WTC11 (cell line): ENCODE measurements around the gene CCDC57. TPM values are rescaled to one million over a fixed set of nuclear protein-coding genes. Genes with fewer than 3 reads are reported as not detected.

Source experiments
- ATAC-seq: fragments of 200-7000 bp; cut with Tn5 transposase; 2 replicates; pipeline ENCODE4 v1.10.0; 2021; ENCODE audit warnings: mild to moderate bottlenecking, moderate library complexity
- CTCF ChIA-PET: fragments of 300-600 bp; sonication (Branson Sonifier 250); formaldehyde crosslinking; loops from one replicate; lab custom pipeline; 2021; ENCODE audit warnings: antibody characterized with exemption; lab: Charles Lee
- POLR2A ChIA-PET: fragments of 350-600 bp; sonication (Branson Sonifier 250); formaldehyde crosslinking; loops from one replicate; lab custom pipeline; 2021; ENCODE audit warnings: antibody characterized with exemption; lab: Charles Lee
- DNase-seq: peaks from one replicate; pipeline ENCODE4 v3.0.0; 2021; ENCODE audit warnings: low spot score
- H3K27ac Mint-ChIP-seq: 2 replicates; pipeline ENCODE4 v1.8.0; 2021; ENCODE audit warnings: mixed read lengths
- H3K27me3 Mint-ChIP-seq: 2 replicates; pipeline ENCODE4 v1.8.0; 2021; ENCODE audit warnings: low read depth, mild to moderate bottlenecking, moderate library complexity, mixed read lengths
- H3K36me3 Mint-ChIP-seq: 2 replicates; pipeline ENCODE4 v1.8.0; 2021; ENCODE audit warnings: mixed read lengths
- H3K4me1 Mint-ChIP-seq: 2 replicates; pipeline ENCODE4 v1.8.0; 2022; ENCODE audit warnings: mixed read lengths
- H3K4me3 Mint-ChIP-seq: 2 replicates; pipeline ENCODE4 v1.8.0; 2021; ENCODE audit warnings: mild to moderate bottlenecking, moderate library complexity, mixed read lengths
- H3K9me3 Mint-ChIP-seq: 2 replicates; pipeline ENCODE4 v1.8.0; 2021; ENCODE audit warnings: mixed read lengths
- ATF1 ChIP-seq: sonication (generic); formaldehyde crosslinking; IDR thresholded peaks from 2 replicates; pipeline ENCODE4 v1.8.1; 2023; ENCODE audit warnings: mild to moderate bottlenecking, moderate library complexity, missing genetic modification reagents
- ATF6 ChIP-seq: sonication (generic); formaldehyde crosslinking; IDR thresholded peaks from 2 replicates; pipeline ENCODE4 v1.8.1; 2023; ENCODE audit warnings: mild to moderate bottlenecking, missing genetic modification reagents
- CREM ChIP-seq: sonication (generic); formaldehyde crosslinking; IDR thresholded peaks from 2 replicates; pipeline ENCODE4 v1.8.1; 2022; ENCODE audit warnings: mild to moderate bottlenecking, missing genetic modification reagents, moderate library complexity
- EMX1 ChIP-seq: fragments of 250-450 bp; sonication (Bioruptor Pico); IDR thresholded peaks from 2 replicates; pipeline ENCODE4 v1.8.0; 2021; ENCODE audit warnings: mild to moderate bottlenecking
- ETV6 ChIP-seq: sonication (generic); formaldehyde crosslinking; IDR thresholded peaks from 2 replicates; pipeline ENCODE4 v1.8.1; 2022; ENCODE audit warnings: mild to moderate bottlenecking, missing genetic modification reagents
- FOXJ3 ChIP-seq: sonication (generic); formaldehyde crosslinking; IDR thresholded peaks from 2 replicates; pipeline ENCODE4 v1.9.0; 2021; ENCODE audit warnings: missing genetic modification reagents, mild to moderate bottlenecking, borderline replicate concordance
- GABPB1 ChIP-seq: sonication (generic); formaldehyde crosslinking; IDR thresholded peaks from 2 replicates; pipeline ENCODE4 v1.8.1; 2023; ENCODE audit warnings: mild to moderate bottlenecking, missing genetic modification reagents
- JUN ChIP-seq: sonication (generic); formaldehyde crosslinking; IDR thresholded peaks from 2 replicates; pipeline ENCODE4 v1.8.0; 2023; ENCODE audit warnings: mild to moderate bottlenecking, missing genetic modification reagents
- KAT7 ChIP-seq: sonication (generic); formaldehyde crosslinking; IDR thresholded peaks from 2 replicates; pipeline ENCODE4 v1.8.1; 2023; ENCODE audit warnings: missing genetic modification reagents, mild to moderate bottlenecking, borderline replicate concordance
- NR3C1 ChIP-seq: sonication (generic); formaldehyde crosslinking; conservative IDR thresholded peaks from 2 replicates; pipeline ENCODE4 v1.8.1; 2023; ENCODE audit warnings: low read depth, mild to moderate bottlenecking, missing genetic modification reagents
- OVOL2 ChIP-seq: fragments of 250-450 bp; sonication (Bioruptor Pico); IDR thresholded peaks from 2 replicates; pipeline ENCODE4 v1.9.0; 2021; ENCODE audit warnings: mild to moderate bottlenecking, borderline replicate concordance
- PRRX2 ChIP-seq: fragments of 250-450 bp; sonication (Bioruptor Pico); IDR thresholded peaks from 2 replicates; pipeline ENCODE4 v1.8.0; 2021; ENCODE audit warnings: mild to moderate bottlenecking
- SMAD4 ChIP-seq: sonication (generic); formaldehyde crosslinking; IDR thresholded peaks from 2 replicates; pipeline ENCODE4 v1.8.0; 2022; ENCODE audit warnings: mild to moderate bottlenecking, missing genetic modification reagents
- ZBTB43 ChIP-seq: sonication (generic); formaldehyde crosslinking; IDR thresholded peaks from 2 replicates; pipeline ENCODE4 v1.8.1; 2023; ENCODE audit warnings: mild to moderate bottlenecking, missing genetic modification reagents
- total RNA-seq: library from RNA; stranded (reverse); gene quantifications from 3 replicates; pipeline ENCODE4 v1.2.3, GENCODE V29; 2021
- TF ChIP-seq, protein P1 (sequence below): fragments of 250-450 bp; sonication (Bioruptor Pico); conservative IDR thresholded peaks from 2 replicates; pipeline ENCODE4 v1.9.0; 2021; ENCODE audit warnings: mild to moderate bottlenecking
- TF ChIP-seq, protein P2 (sequence below): sonication (generic); formaldehyde crosslinking; IDR thresholded peaks from 2 replicates; pipeline ENCODE4 v1.8.1; 2023; ENCODE audit warnings: mild to moderate bottlenecking, missing genetic modification reagents, moderate library complexity
- TF ChIP-seq, protein P3 (sequence below): sonication (generic); formaldehyde crosslinking; conservative IDR thresholded peaks from 2 replicates; pipeline ENCODE4 v1.8.1; 2022; ENCODE audit warnings: mild to moderate bottlenecking, missing genetic modification reagents
- TF ChIP-seq, protein P4 (sequence below): sonication (generic); formaldehyde crosslinking; IDR thresholded peaks from 2 replicates; pipeline ENCODE4 v1.8.1; 2023; ENCODE audit warnings: mild to moderate bottlenecking, missing genetic modification reagents, borderline replicate concordance

The CCDC57 gene
- total RNA-seq, 1 experiment from 2014 or later = 20.0 TPM

GRCh38 chr17:82231562-82232321 is 19.1 kb upstream of the CCDC57 start:
- Mint-ChIP-seq H3K9me3 (no peaks in the 10 kb centered on the region), H3K27me3 (peaks cover 30% of the 10 kb centered on the region), H3K4me1 (peaks cover 6% of the 10 kb centered on the region), H3K36me3 (no peaks in the 10 kb centered on the region), H3K4me3 (peak overlapping the region; percentile 35; the same call in 1 of the 2 replicates), H3K27ac (no peak overlapping the region)
- TF ChIP-seq GABPB1 (CRISPR knock-in tag) (peak; percentile 52), ETV6 (CRISPR knock-in tag) (peak; percentile 41; the same call in 1 of the 2 replicates), CREM (CRISPR knock-in tag) (no peak), ZBTB43 (CRISPR knock-in tag) (0 out of 2 replicates have a peak, but pooled peaks have one; percentile 29), OVOL2 (no peak)
- TF ChIP-seq, protein P1, sequence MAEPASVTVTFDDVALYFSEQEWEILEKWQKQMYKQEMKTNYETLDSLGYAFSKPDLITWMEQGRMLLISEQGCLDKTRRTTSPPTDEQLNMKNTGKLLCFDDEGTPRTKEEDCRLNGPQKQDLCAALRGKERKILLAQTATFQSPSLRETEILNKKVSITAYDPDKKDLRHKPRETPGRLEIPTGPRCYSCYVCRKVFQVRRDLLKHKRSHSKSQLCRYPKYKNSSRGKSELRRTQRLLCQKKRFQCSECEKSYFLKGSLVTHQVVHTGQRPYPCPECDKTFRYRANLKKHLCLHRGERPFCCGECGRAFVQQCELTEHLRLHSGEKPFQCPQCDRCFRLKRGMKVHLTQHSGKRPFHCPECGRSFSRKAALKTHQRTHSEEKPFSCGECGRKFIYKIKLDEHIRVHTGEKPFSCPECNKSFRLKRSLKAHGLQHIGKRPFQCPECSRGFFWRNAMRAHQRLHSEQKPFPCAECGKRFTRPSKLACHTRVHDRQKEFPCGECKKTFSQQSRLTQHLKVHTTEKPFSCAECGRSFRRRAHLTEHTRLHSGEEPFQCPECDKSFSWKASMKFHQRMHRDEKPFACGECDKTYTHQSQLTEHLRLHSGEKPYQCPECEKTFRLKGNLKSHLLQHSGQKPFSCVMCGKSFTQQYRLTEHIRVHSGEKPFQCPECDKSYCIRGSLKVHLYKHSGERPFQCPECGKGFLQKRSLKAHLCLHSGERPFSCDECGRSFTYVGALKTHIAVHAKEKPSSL = no peak
- ChIA-PET POLR2A (interaction anchor here (1.2 kb wide), 1 partner anchor 10 kb away, joined by 4 read pairs; no protein-coding TSS in a partner anchor), CTCF (interaction anchor here (0.5 to 1.5 kb wide), 6 partner anchors 9 to 212 kb away, joined by 3 to 4 read pairs (median 3); partner anchors contain the start of gene DCXR)
- peak; percentile 13 for ATAC-seq
- peak; percentile 61 for DNase-seq

DNA sequence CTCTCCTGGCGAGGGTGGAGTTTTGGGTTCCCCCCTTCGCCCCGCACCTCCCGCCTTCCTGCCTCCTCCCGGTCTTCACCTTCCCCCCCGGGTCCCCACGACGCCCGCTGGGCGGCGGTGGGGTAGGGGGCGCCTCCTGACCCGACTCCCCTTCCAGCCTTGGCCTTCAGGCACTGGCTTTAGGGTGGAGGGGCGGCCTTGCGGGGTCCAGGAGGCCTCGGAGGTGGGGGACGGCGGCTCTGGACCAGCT is 18.6 kb upstream of the CCDC57 start:
- peaks cover 30% of the 10 kb centered on the region for H3K27me3 Mint-ChIP-seq
- ATAC-seq (no peak; the same call in 1 of the 2 replicates), DNase-seq (no peak)
- no peaks in the 10 kb centered on the region for H3K36me3 Mint-ChIP-seq
- no peaks in the 10 kb centered on the region for H3K9me3 Mint-ChIP-seq
- CTCF ChIA-PET = interaction anchor here (0.7 to 1.5 kb wide), 5 partner anchors 10 to 211 kb away, joined by 3 to 4 read pairs (median 3); partner anchors contain the start of gene DCXR
- 0 out of 2 replicates have a peak overlapping the region, but pooled peaks have one; percentile 35 for H3K4me3 Mint-ChIP-seq
- H3K4me1 Mint-ChIP-seq = peaks cover 6% of the 10 kb centered on the region
- POLR2A ChIA-PET = interaction anchor here (1.2 kb wide), 1 partner anchor 10 kb away, joined by 4 read pairs; no protein-coding TSS in a partner anchor
- no peak overlapping the region for H3K27ac Mint-ChIP-seq
- TF ChIP-seq, protein P2, sequence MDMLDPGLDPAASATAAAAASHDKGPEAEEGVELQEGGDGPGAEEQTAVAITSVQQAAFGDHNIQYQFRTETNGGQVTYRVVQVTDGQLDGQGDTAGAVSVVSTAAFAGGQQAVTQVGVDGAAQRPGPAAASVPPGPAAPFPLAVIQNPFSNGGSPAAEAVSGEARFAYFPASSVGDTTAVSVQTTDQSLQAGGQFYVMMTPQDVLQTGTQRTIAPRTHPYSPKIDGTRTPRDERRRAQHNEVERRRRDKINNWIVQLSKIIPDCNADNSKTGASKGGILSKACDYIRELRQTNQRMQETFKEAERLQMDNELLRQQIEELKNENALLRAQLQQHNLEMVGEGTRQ (CRISPR knock-in tag) = no peak
- TF ChIP-seq ZBTB43 (CRISPR knock-in tag) (no peak), JUN (no peak), ATF1 (CRISPR knock-in tag) (no peak), NR3C1 (no peak), EMX1 (CRISPR knock-in tag) (no peak), GABPB1 (CRISPR knock-in tag) (no peak), KAT7 (CRISPR knock-in tag) (no peak), PRRX2 (CRISPR knock-in tag) (no peak), FOXJ3 (CRISPR knock-in tag) (no peak), ATF6 (CRISPR knock-in tag) (no peak), SMAD4 (CRISPR knock-in tag) (no peak)
- TF ChIP-seq, protein P3, sequence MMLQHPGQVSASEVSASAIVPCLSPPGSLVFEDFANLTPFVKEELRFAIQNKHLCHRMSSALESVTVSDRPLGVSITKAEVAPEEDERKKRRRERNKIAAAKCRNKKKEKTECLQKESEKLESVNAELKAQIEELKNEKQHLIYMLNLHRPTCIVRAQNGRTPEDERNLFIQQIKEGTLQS (CRISPR knock-in tag) = no peak
- TF ChIP-seq, protein P4, sequence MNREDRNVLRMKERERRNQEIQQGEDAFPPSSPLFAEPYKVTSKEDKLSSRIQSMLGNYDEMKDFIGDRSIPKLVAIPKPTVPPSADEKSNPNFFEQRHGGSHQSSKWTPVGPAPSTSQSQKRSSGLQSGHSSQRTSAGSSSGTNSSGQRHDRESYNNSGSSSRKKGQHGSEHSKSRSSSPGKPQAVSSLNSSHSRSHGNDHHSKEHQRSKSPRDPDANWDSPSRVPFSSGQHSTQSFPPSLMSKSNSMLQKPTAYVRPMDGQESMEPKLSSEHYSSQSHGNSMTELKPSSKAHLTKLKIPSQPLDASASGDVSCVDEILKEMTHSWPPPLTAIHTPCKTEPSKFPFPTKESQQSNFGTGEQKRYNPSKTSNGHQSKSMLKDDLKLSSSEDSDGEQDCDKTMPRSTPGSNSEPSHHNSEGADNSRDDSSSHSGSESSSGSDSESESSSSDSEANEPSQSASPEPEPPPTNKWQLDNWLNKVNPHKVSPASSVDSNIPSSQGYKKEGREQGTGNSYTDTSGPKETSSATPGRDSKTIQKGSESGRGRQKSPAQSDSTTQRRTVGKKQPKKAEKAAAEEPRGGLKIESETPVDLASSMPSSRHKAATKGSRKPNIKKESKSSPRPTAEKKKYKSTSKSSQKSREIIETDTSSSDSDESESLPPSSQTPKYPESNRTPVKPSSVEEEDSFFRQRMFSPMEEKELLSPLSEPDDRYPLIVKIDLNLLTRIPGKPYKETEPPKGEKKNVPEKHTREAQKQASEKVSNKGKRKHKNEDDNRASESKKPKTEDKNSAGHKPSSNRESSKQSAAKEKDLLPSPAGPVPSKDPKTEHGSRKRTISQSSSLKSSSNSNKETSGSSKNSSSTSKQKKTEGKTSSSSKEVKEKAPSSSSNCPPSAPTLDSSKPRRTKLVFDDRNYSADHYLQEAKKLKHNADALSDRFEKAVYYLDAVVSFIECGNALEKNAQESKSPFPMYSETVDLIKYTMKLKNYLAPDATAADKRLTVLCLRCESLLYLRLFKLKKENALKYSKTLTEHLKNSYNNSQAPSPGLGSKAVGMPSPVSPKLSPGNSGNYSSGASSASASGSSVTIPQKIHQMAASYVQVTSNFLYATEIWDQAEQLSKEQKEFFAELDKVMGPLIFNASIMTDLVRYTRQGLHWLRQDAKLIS (CRISPR knock-in tag) = no peak
